ENCODE measurements around the gene TSC22D1. TPM values are rescaled to one million over a fixed set of nuclear protein-coding genes. Genes with fewer than 3 reads are reported as not detected.

TSC22D1 gene
- total RNA-seq, 1 donor from 2014 or later: 181 TPM

- H3K9me3 Mint-ChIP-seq: no peaks in the 10 kb centered on the region
Measured at GRCh38 chr13:44617648-44618047, 41.5 kb upstream of the TSC22D1 start.

GRCh38 chr13:44609137-44609536 lies 33.0 kb upstream of the TSC22D1 start:
- no peak overlapping the region for H2AFZ ChIP-seq (replicated peaks)

More at GRCh38 chr13:44617648-44618047, 41.5 kb upstream of the TSC22D1 start:
- H3K27ac Mint-ChIP-seq: peak overlapping the region; percentile 23
- peaks cover 4% of the 10 kb centered on the region for H3K27me3 Mint-ChIP-seq (ENCODE audit: insufficient read depth, low read depth)
- Histone ChIP-seq H3K79me2 (ENCODE audit: low read depth) (no peaks in the 10 kb centered on the region), H3K4me2 (no peak overlapping the region), H3K4me1 (peaks cover 40% of the 10 kb centered on the region), H3K9me3 (ENCODE audit: low read depth) (no peaks in the 10 kb centered on the region), H3K27me3 (no peaks in the 10 kb centered on the region), H3K4me3 (no peak overlapping the region), H2AFZ (replicated peaks) (peak overlapping the region; percentile 26), H3K36me3 (no peaks in the 10 kb centered on the region), H4K20me1 (ENCODE audit: low read depth) (no peaks in the 10 kb centered on the region), H3K27ac (no peak overlapping the region), H3K9ac (no peak overlapping the region), H3F3A (ENCODE audit: low read depth) (peaks cover 18% of the 10 kb centered on the region)
- DNase-seq (ENCODE audit: low spot score): peak; percentile 19
- peaks cover 30% of the 10 kb centered on the region for H3K4me1 Mint-ChIP-seq
- no peak for TF ChIP-seq EZH2 (IDR thresholded peaks at IDR 0.05)
- no peak for TF ChIP-seq EZH2phosphoT487 (IDR thresholded peaks at IDR 0.05)
- no peak for TF ChIP-seq CTCF (IDR thresholded peaks at IDR 0.05)
- no peak overlapping the region for H3K4me3 Mint-ChIP-seq
- H3K36me3 Mint-ChIP-seq: no peaks in the 10 kb centered on the region

GRCh38 chr13:44605721-44606120 lies 29.6 kb upstream of the TSC22D1 start:
- H3K4me2 ChIP-seq: no peak overlapping the region
- no peak overlapping the region for H3K27ac Mint-ChIP-seq
- no peak overlapping the region for H2AFZ ChIP-seq (replicated peaks)
- H3K4me1 ChIP-seq: no peaks in the 10 kb centered on the region
- DNase-seq (ENCODE audit: low spot score): no peak
- H3K9me3 ChIP-seq (ENCODE audit: low read depth): peaks cover 3% of the 10 kb centered on the region
- no peaks in the 10 kb centered on the region for H3F3A ChIP-seq (ENCODE audit: low read depth)
- peaks cover 5% of the 10 kb centered on the region for H3K27me3 Mint-ChIP-seq (ENCODE audit: insufficient read depth, low read depth)
- no peak overlapping the region for H3K4me3 Mint-ChIP-seq
- no peak overlapping the region for H3K27ac ChIP-seq
- no peaks in the 10 kb centered on the region for H4K20me1 ChIP-seq (ENCODE audit: low read depth)
- H3K36me3 ChIP-seq: no peaks in the 10 kb centered on the region
- H3K9me3 Mint-ChIP-seq: peaks cover 5% of the 10 kb centered on the region
- H3K9ac ChIP-seq: no peak overlapping the region
- peaks cover 4% of the 10 kb centered on the region for H3K36me3 Mint-ChIP-seq
- no peaks in the 10 kb centered on the region for H3K79me2 ChIP-seq (ENCODE audit: low read depth)
- TF ChIP-seq CTCF (IDR thresholded peaks at IDR 0.05) (no peak), EZH2phosphoT487 (IDR thresholded peaks at IDR 0.05) (no peak), EZH2 (IDR thresholded peaks at IDR 0.05) (no peak)
- no peaks in the 10 kb centered on the region for H3K27me3 ChIP-seq
- H3K4me3 ChIP-seq: no peak overlapping the region
- peaks cover 6% of the 10 kb centered on the region for H3K4me1 Mint-ChIP-seq

More at GRCh38 chr13:44609137-44609536, 33.0 kb upstream of the TSC22D1 start:
- Histone ChIP-seq H3K4me1 (no peaks in the 10 kb centered on the region), H3K27me3 (no peaks in the 10 kb centered on the region), H3K9ac (no peak overlapping the region), H3K9me3 (ENCODE audit: low read depth) (peaks cover 5% of the 10 kb centered on the region), H3F3A (ENCODE audit: low read depth) (no peaks in the 10 kb centered on the region), H3K4me2 (no peak overlapping the region), H3K27ac (no peak overlapping the region), H3K4me3 (no peak overlapping the region), H4K20me1 (ENCODE audit: low read depth) (no peaks in the 10 kb centered on the region), H3K36me3 (no peaks in the 10 kb centered on the region), H3K79me2 (ENCODE audit: low read depth) (no peaks in the 10 kb centered on the region)
- Mint-ChIP-seq H3K27ac (no peak overlapping the region), H3K4me1 (peaks cover 6% of the 10 kb centered on the region), H3K36me3 (peaks cover 4% of the 10 kb centered on the region), H3K9me3 (peaks cover 6% of the 10 kb centered on the region), H3K4me3 (no peak overlapping the region), H3K27me3 (ENCODE audit: insufficient read depth, low read depth) (no peaks in the 10 kb centered on the region)
- no peak for DNase-seq (ENCODE audit: low spot score)
- TF ChIP-seq EZH2 (IDR thresholded peaks at IDR 0.05) (no peak), EZH2phosphoT487 (IDR thresholded peaks at IDR 0.05) (no peak), CTCF (IDR thresholded peaks at IDR 0.05) (no peak)

Measured in neural progenitor cell (in vitro differentiated cells).